Right forelimb (tissue), 1 donor: ENCODE results near the gene DDX43.
A peak's percentile ranks its signal among the peaks of the same experiment; 100 is the strongest.
"Not testable (repeated sequence)": the region's sequence is repeated elsewhere in the genome, so short reads cannot be mapped to it uniquely, and the experiment has no call there.

Source experiments
- DNase-seq: peaks from one replicate; pipeline ENCODE4 v3.0.0-alpha.2; 2018

The DDX43 gene

DNA sequence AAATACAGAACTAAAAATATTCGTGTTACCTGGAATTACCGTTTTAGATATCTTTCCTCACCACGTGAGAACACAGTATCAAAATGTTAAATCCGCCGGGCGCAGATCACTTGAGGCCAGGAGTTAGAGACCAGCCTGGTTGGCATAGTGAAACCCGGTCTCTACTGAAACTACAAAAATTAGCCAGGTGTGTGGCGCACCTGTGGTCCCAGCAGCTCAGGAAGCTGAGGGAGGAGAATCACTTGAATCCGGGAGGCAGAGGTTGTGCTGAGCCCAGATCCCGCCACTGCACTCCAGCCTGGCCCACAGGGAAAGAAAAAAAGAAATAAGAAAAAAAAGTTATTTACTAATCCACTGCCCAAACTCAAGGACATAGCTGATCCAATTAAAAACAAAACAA lies 4.8 kb upstream of the DDX43 start:
- DNase-seq, result no peak

DNA sequence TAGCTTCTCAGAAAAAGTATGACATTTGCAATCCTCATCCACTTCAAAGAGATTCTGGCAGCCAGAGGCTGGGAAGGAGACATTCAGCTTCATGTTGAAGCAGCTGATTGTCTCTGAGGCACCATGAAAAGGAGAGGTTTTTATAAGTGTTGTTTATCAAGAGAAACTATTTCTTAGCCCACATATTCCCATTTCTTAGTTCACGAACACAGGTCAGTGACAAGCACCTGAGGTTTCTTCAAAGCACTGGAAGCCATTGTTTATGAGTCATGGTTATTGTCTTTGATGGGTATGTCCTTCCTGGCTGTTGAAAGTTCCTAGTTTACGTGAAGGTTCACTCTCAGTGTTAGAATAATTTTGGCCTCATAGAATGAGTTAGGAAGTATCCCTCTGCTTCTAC lies 3.0 kb upstream of the DDX43 start:
- no peak for DNase-seq

DNA sequence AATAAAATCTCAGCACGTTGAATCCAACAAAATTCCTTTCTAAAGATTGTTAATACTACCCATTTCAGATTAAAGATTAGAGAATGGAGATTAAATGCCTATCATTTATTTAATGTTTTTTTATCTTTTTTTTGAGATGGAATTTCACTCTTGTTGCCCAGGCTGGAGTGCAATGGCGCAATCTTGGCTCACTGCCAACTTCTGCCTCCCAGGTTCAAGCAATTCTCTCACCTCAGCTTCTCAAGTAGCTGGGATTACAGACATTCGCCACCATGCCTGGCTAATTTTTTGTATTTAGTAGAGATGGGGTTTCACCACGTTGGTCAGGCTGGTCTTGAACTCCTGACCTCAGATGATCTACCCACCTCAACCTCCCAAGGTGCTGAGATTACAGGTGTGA lies 2.4 kb upstream of the DDX43 start:
- DNase-seq, result not testable (repeated sequence)

DNA sequence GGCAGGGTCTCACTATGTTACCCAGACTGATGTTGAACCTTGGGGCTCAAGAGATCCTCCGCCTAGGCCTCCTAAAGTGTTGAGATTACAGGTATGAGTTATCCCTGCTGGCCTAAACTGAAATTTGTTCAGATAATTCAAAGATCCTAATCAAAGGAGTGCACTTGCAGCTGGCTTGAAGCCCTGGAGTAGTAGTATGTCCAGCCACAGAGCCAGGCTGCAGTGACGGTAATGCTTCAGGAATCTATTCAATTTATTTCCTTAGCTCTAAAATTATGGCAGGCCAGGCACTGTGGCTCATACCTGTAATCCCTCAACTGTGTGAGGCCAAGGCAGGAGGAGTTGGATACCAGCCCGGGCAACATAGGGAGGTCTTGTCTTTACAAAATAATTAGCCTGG lies 1.4 kb upstream of the DDX43 start:
- no peak for DNase-seq

DNA sequence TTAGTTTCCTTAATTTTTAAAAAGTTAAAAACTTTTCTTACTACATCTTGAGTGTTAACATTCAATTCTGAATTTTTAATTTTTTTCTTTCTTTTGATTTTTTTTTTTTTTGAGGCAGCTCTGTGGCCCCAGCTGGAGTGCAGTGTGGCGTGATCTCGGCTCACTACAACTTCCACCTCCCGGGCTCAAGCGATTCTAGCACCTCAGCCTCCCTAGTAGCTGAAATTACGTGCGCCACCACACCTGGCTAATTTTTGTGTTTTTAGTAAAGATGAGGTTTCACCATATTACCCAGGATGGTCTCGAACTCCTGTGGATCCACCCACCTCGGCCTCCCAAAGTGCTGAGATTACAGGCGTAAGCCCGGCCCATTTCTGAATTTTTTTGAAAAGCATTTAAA lies 1.2 kb downstream of the DDX43 start:
- no peak for DNase-seq

DNA sequence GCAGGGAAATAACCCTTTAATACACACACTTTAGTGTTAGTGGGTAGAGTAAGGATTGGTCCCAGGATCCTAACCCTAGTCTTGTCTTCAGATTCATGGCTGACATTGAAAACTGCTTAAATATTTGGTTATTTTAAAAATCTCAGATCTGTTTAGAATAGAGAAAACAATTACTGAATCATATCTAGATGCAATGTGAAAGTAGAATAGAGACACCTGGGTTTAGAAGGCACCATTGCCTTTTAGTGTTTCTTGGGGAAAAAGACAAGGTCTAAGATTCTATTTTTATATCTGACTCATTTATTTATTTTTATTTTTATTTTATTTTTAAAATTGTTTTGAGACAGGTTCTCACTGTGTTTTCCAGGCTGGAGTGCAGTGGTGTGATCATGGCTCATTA lies 6.0 kb downstream of the DDX43 start:
- no peak for DNase-seq

DNA sequence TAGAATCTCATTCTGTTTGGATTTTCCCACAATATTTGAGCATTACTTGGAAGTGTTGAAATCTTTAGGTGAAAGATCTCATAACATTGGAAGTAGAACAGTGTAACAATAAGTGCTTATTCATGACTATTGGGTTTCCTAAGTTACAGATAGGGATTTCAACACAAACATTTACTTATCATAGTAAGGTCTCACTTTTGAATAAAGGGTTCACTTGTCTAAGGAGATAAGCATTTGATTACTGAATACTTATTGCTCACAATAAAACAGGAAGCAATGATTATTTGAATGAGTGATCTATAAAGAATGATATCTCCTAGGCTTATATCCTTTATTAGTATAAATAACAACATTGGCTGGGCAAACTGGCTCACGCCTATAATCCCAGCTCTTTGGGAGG lies 14.8 kb downstream of the DDX43 start:
- no peak for DNase-seq

DNA sequence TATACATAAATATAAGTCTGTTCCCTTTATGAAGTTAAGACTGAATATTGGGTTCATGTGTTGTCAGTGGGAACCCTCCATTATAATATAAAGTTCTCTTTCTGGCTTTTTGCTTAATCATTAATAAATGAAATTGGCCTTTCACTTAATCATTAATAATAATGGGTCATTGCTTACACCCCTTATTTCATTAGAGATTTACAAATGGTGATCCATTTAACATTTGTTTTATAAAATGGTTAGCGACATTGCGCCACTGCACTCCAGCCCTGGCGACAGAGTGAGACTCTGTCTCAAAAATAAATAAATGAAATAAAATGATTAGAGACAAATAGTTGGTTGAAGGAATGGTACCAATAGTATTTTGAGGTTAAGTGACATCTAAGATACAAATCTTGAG lies 18.5 kb downstream of the DDX43 start:
- DNase-seq, result no peak

DNA sequence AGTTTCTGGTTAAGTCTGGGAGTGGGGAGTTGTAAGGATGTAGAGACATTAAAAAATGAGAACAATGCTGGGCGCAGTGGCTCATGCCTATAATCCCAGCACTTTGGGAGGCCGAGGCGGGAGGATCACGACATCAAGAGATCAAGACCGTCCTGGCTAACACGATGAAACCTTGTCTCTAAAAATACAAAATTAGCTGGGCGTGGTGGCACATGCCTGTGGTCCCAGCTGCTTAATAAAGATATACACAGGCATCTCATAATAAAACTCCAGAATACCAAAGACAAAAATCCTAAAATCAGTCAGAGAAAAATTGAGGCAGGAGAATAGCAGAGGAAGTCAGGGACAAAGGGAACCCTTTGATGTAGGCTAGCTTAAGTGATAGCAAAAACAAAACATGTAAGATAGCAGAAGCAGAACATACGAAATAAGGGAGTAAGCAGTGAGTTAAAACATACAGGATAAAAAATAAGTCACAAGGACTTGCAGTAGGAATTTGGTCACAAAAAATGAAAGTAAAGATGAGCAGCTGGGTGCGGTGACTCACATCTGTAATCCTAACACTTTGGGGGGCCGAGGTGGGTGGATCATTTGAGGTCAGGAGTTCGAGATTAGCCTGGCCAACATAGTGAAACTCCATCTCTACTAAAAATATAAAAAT lies 23.6 kb downstream of the DDX43 start:
- DNase-seq, result no peak

DNA sequence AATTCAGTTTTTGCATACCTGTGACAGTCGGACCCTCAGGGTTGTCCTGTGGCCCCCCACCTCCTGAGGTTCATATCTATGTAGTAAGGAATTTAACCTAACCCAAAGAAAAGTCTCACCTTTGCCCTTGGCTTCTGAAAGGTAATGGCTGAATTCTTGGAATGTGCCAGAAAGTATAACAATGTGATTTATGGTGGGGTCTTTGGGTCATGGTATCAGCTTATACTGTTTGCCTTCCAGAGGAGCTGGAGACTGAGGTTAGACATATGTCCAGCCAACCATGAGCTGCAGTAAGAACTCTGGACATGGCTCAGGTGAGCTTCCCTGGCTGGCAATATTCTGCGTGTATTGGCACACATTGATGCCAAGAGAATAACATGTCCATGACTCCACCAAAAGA lies 26.9 kb downstream of the DDX43 start:
- DNase-seq, result no peak

DNA sequence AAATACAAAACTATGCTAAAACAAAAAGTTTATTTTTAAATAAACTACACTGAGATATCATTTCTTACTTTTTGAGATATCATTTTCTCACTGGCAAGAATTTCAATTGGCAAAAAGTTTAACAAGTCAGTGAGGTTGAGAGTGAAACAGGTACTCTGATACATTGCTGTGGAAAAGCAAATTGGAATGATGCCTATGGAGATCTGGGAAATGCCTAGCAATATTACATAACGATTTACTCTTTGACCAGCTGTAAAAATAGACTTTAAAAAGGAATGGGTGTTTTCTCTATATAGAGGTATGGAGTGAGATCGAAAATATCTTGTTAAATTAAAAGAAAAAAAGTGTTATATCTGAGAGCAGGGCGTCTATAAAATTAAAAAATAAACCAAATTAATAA lies 40.6 kb downstream of the DDX43 start:
- DNase-seq, result no peak

DNA sequence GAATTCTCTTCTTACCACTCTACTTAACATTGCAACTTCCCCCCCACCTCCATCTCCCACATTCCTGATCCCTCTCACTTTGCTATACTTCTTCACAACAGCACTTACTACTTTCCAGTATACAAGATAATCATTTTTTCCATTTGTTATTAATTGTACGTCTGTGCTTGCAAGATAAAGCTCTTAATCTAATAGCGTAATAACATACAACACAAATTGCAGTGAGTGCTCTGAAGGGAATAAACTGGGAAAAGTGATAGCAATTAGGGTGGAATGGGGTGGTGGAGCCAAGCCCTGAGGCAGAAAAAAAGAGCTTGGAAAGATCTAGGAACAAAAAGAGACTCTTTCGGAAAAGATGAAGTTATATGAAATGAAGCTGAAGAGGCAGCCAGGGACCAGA lies 48.9 kb downstream of the DDX43 start:
- DNase-seq, result no peak

DNA sequence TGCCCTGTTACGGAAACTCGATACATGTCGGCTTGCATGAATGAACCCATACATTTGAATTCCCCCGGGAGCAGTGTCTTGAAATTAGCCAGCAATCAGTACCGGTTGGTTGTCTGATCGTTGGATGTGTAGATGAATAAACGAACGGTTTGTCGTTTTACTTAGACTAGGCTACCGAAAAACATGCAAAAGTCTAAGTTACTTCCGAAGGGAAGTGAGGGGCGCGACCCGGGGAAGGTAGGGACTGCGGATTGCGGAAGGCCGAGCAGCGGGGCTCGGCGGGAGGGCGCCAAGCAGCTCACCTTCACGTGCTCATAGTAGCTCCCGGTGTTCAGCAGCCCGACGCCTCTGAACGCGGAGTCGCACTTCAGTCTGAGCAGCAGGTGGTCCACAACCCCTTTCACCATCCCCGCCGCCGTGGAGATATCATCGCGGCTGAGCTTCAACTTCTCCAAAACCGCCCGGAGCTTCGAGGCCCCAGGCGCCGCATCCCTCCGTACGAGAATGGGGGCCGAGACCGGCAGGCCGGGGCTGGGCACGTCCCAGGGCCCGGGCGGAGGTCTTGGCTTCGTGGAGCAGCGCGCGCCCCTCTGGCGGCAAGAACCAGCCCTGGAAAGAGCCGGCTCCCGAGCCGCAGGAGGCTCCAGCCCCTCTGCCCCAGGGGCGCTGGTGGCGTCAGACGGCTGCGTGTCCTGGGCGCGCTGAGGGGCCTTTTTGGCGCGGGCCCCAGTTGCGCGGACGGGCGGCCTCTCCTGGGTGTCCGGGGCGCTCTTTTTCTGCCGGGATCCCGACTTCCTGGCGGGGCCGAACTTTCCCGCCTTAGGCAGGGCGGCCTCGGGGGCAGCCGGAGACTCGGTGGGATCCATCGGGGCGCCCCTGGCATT lies 56.8 kb downstream of the DDX43 start:
- peak; percentile 84 for DNase-seq

DNA sequence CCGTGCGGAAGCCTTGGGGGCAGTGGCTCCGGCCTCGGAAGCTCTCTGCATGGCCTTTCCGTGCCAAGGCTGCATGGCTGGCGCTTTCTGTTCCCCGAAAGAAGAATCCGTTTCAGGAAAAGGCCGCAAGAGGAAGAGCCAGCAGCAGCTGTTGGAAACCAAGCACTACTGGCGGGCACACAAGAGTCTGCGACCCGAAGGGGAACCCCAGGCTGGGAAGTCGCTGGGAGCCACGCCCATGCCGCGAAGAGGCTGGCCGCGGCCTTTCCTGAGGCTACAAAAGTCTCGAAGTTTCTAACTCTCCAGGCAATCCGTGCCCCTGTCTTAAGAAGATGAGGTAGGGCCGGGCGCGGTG lies 57.5 kb downstream of the DDX43 start, which contains the start of gene CGAS:
Gene CGAS (minus strand): TSS at position 191 of the 355 bp plus-strand sequence. CDS start 116 bp downstream, at position 75.
- no peak for DNase-seq

DNA sequence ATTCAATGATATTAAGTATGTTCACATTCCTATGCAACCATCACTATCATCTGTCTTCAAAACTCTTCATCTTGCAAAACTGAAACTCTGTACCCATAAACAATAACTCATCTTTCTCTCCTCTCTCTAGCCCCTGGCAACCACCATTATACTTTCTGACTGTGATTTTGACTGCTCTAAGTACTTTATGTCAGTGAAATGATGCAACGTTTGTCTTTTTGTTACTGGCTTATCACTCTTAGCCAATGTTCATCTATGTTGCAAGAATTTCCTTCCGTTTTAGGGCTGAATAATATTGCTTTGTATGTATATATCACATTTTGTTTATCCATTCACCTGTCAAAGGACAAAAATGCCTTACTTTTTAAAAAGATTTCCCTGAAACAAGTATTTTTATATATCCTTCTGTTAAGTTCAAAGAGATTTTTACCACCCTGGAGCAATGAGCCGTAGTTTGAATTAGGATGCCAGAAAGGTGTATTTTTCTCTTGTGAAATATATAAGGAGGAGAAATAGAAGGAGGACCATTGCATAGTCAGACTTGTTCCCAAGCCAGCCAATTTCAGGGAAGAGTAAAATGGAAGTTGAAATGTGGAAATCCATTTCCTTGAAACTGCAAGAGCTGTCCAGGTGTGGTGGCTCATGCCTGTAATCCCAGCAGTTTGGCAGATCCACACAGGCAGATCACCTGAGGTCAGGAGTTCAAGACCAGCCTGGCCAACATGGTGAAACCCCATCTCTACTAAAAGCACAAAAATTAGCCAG lies 61.4 kb downstream of the DDX43 start:
- DNase-seq, result no peak

DNA sequence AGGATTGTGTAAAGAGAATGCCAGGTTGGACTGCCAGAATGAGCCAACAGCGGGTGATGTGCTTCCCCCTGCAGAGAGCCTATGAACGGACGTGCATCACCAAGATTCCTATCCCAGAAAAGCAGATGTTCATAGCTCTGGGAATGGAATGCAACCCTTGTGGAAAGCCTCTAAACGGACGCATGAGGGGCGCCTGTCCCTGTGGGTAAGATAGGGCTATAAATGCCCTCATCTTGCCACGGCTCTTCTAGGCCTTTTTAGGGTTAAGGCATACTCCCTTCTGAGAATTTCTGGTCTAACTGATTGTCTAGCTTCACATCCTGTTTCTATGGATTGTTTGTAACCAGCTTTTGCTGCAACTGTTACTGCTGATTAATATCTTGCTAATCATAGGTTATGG lies 64.8 kb downstream of the DDX43 start:
- not testable (repeated sequence) for DNase-seq

DNA sequence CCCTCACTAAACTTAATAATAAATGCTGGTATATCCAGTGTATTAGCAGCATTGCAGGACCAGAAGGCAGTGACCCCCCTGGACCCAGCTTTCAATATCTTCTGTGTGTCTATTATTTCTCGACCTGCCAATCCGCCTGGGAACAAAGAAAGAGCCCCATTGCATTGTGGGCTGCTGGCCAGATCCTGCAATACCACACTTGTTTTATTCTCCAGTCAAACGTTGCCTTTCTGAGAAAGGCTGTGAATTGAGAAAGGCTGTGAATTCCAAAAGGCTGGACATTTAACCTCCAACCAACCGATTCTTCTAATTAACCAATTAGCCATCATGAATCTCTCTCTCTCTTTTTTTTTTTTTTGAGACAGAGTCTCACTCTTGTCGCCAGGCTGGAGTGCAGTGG lies 65.4 kb downstream of the DDX43 start:
- DNase-seq, result no peak

DNA sequence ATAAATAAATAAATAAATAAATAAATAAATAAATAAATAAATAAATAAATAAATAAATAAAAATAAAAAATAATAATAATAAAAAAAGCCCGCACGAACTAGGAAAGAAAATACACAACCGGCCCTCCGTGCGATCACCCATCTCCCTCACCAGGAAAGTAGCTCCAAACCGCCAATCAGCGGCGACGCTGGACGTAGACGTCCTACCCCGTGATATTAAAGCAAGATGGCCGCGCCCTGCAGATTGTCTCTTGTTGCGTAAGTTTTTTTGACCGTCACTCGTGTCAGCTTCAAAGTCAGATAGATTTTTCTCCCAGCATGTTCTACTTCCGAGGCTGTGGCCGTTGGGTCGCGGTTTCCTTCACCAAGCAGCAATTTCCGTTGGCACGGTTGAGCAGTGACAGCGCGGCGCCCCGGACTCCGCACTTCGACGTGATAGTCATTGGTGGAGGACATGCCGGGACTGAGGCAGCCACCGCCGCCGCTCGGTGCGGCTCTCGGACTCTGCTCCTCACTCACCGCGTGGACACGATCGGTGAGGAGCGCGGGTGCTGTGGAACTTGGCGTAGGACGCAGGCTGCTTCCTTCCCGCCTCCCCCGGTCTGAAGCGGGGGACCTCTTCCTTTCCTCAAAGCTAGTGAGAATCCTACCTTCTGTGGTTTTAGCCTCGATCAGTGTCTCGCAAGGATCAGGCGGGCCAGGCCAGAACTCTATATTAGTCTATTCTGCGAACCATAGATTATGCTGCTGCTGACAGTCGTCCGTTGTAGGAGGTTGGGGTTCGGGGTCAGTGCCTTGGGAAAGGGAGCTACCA lies 67.1 kb downstream of the DDX43 start, which contains the start of gene MTO1:
Gene MTO1 (plus strand): TSS at position 201 of the 814 bp plus-strand sequence. CDS start 118 bp downstream, at position 319.
- peak; percentile 89 for DNase-seq
